Panc1 (cell line): ENCODE results near the gene SMIM34.
"Not testable (repeated sequence)": the region's sequence is repeated elsewhere in the genome, so short reads cannot be mapped to it uniquely, and the experiment has no call there.

ENCODE experiments used
- CTCF ChIP-seq: fragments of 450-650 bp; IDR thresholded peaks from 2 replicates; pipeline ENCODE4 v1.5.1; 2017; ENCODE audit warnings: mild to moderate bottlenecking
- POLR2AphosphoS5 ChIP-seq: IDR thresholded peaks from 2 replicates; pipeline ENCODE4 v1.6.1; 2012; ENCODE audit warnings: mild to moderate bottlenecking, low read depth, low read length, moderate library complexity
- REST ChIP-seq, 2 experiments: IDR thresholded peaks; 2 replicates each; pipeline ENCODE4 v1.6.1; 2011 to 2012; ENCODE audit warnings: low read depth in 2 of 2, control low read depth in 1 of 2, low read length in 1 of 2, mild to moderate bottlenecking in 1 of 2, moderate library complexity in 1 of 2; ENCODE audit not compliant: insufficient read depth in 1 of 2
- SIN3A ChIP-seq: IDR thresholded peaks from 2 replicates; pipeline ENCODE4 v1.6.1; 2012; ENCODE audit warnings: low read depth, mild to moderate bottlenecking, low read length, moderate library complexity, borderline replicate concordance; ENCODE audit not compliant: insufficient read depth
- TCF7L2 ChIP-seq: IDR thresholded peaks from 2 replicates; pipeline ENCODE4 v1.6.1; 2011; ENCODE audit warnings: mild to moderate bottlenecking, low read depth, low read length, inconsistent platforms

GRCh38 chr21:34427339-34427738 is 3.6 kb upstream of the SMIM34 start:
- not testable (repeated sequence) for TF ChIP-seq CTCF; POLR2AphosphoS5; TCF7L2; REST (IDR thresholded peaks at IDR 0.05; ENCODE audit: insufficient read depth in 1 of 2, low read depth in 2 of 2, low read length in 1 of 2); SIN3A
